Activated CD4-positive, alpha-beta T cell treated with anti-CD3 and anti-CD28 coated beads, Interleukin-2, amount 50 U/mL, for 1 hour (primary cell): Measurements from ENCODE around the gene EFEMP2.

Experiments
- DNase-seq: peaks from one replicate; pipeline ENCODE4 v3.0.0-alpha.2; 2020

EFEMP2 gene

GRCh38 chr11:65872586-65873317, at the start of gene EFEMP2:
EFEMP2 (minus strand) TSS chr11:65872800; CDS start chr11:65872354, 446 bp downstream.
- no peak for DNase-seq

GRCh38 chr11:65921876-65922275, 49.3 kb upstream of the EFEMP2 start:
- no peak for DNase-seq

- DNase-seq: no peak
Measured at GRCh38 chr11:65921033-65921555, 48.5 kb upstream of the EFEMP2 start.

GRCh38 chr11:65920372-65920802, 47.8 kb upstream of the EFEMP2 start:
- DNase-seq: no peak

GRCh38 chr11:65919573-65920371, 47.2 kb upstream of the EFEMP2 start:
- peak; percentile 48 for DNase-seq

- DNase-seq: peak; percentile 99
Measured at GRCh38 chr11:65919141-65919572, 46.6 kb upstream of the EFEMP2 start, which contains the start of gene DRAP1. DRAP1 (plus strand) TSS chr11:65919426; CDS start chr11:65919502, 76 bp downstream.

- no peak for DNase-seq
Measured at GRCh38 chr11:65918211-65919140, 45.9 kb upstream of the EFEMP2 start, which contains the start of gene C11orf68. C11orf68 (minus strand) TSS chr11:65919062; CDS start chr11:65919031, 31 bp downstream.

- DNase-seq: no peak
Measured at GRCh38 chr11:65917434-65918210, 45.0 kb upstream of the EFEMP2 start.

- DNase-seq: no peak
Measured at GRCh38 chr11:65917077-65917433, 44.5 kb upstream of the EFEMP2 start.

GRCh38 chr11:65916391-65916790, 43.8 kb upstream of the EFEMP2 start:
- no peak for DNase-seq

- DNase-seq: no peak
Measured at GRCh38 chr11:65915821-65916251, 43.2 kb upstream of the EFEMP2 start.

- DNase-seq: no peak
Measured at GRCh38 chr11:65915101-65915820, 42.7 kb upstream of the EFEMP2 start.

- DNase-seq: no peak
Measured at GRCh38 chr11:65912845-65913244, 40.2 kb upstream of the EFEMP2 start.

GRCh38 chr11:65911682-65912568, 39.3 kb upstream of the EFEMP2 start:
- DNase-seq: no peak

GRCh38 chr11:65907878-65908277, 35.3 kb upstream of the EFEMP2 start:
- DNase-seq: no peak

- no peak for DNase-seq
Measured at GRCh38 chr11:65906602-65907001, 34.0 kb upstream of the EFEMP2 start.

GRCh38 chr11:65903715-65904114, 31.1 kb upstream of the EFEMP2 start:
- DNase-seq: no peak

- no peak for DNase-seq
Measured at GRCh38 chr11:65903068-65903481, 30.5 kb upstream of the EFEMP2 start.

- no peak for DNase-seq
Measured at GRCh38 chr11:65900899-65901180, 28.2 kb upstream of the EFEMP2 start.
